Hippocampal formation (tissue), 2 donors: ENCODE results near the gene ALDH1A2.

Experiments
- DNase-seq, 2 donors: peaks; one replicate each; lab custom pipeline; 2025; lab: John Stamatoyannopoulos, UW

Gene ALDH1A2

GRCh38 chr15:57943171-57943570, 122.3 kb downstream of the ALDH1A2 start:
- no peak for DNase-seq

GRCh38 chr15:57941816-57942215, 123.7 kb downstream of the ALDH1A2 start:
- no peak for DNase-seq

- DNase-seq, result no peak
Measured at GRCh38 chr15:57932348-57932747, 133.2 kb downstream of the ALDH1A2 start.

GRCh38 chr15:57931570-57931969, 133.9 kb downstream of the ALDH1A2 start:
- no peak for DNase-seq

- DNase-seq, result no peak
Measured at GRCh38 chr15:57927091-57927631, 138.3 kb downstream of the ALDH1A2 start.

- DNase-seq, result no peak
Measured at GRCh38 chr15:57925650-57926049, 139.9 kb downstream of the ALDH1A2 start.

- no peak for DNase-seq
Measured at GRCh38 chr15:57924598-57924997, 140.9 kb downstream of the ALDH1A2 start.

- DNase-seq, result no peak
Measured at GRCh38 chr15:57923750-57924149, 141.8 kb downstream of the ALDH1A2 start.

GRCh38 chr15:57923306-57923705, 142.2 kb downstream of the ALDH1A2 start:
- no peak for DNase-seq

GRCh38 chr15:57922776-57923175, 142.7 kb downstream of the ALDH1A2 start:
- DNase-seq, result no peak

- DNase-seq, result no peak
Measured at GRCh38 chr15:57921371-57921770, 144.1 kb downstream of the ALDH1A2 start.

- DNase-seq, result no peak
Measured at GRCh38 chr15:57920911-57921310, 144.6 kb downstream of the ALDH1A2 start.

GRCh38 chr15:57919754-57920153, 145.8 kb downstream of the ALDH1A2 start:
- DNase-seq, result no peak

- DNase-seq, result no peak
Measured at GRCh38 chr15:57917998-57918397, 147.5 kb downstream of the ALDH1A2 start.

GRCh38 chr15:57916695-57917094, 148.8 kb downstream of the ALDH1A2 start:
- no peak for DNase-seq

GRCh38 chr15:57915827-57916531, 149.5 kb downstream of the ALDH1A2 start:
- no peak for DNase-seq

GRCh38 chr15:57914350-57915055, 151.0 kb downstream of the ALDH1A2 start:
- DNase-seq, result no peak

- no peak for DNase-seq
Measured at GRCh38 chr15:57911247-57911646, 154.3 kb downstream of the ALDH1A2 start.

- no peak for DNase-seq
Measured at GRCh38 chr15:57910672-57911071, 154.8 kb downstream of the ALDH1A2 start.

GRCh38 chr15:57909388-57909787, 156.1 kb downstream of the ALDH1A2 start:
- no peak for DNase-seq

GRCh38 chr15:57903626-57904025, 161.9 kb downstream of the ALDH1A2 start:
- DNase-seq, result no peak
